PC-3 (cell line): ENCODE measurements around the gene SIPA1L3.

Experiments used
- EZH2 ChIP-seq: fragments of 300-600 bp; sonication (generic); IDR thresholded peaks from one replicate; pipeline ENCODE4 v1.6.1; 2017; ENCODE audit warnings: antibody characterized with exemption, mild to moderate bottlenecking, low read length; ENCODE audit not compliant: unreplicated experiment
- TF ChIP-seq, protein P1 (sequence below): fragments of 300-600 bp; sonication (generic); conservative IDR thresholded peaks from 2 replicates; pipeline ENCODE4 v1.5.1; 2017; ENCODE audit warnings: antibody characterized with exemption, low read depth, mild to moderate bottlenecking, low read length

- TF ChIP-seq, protein P1, sequence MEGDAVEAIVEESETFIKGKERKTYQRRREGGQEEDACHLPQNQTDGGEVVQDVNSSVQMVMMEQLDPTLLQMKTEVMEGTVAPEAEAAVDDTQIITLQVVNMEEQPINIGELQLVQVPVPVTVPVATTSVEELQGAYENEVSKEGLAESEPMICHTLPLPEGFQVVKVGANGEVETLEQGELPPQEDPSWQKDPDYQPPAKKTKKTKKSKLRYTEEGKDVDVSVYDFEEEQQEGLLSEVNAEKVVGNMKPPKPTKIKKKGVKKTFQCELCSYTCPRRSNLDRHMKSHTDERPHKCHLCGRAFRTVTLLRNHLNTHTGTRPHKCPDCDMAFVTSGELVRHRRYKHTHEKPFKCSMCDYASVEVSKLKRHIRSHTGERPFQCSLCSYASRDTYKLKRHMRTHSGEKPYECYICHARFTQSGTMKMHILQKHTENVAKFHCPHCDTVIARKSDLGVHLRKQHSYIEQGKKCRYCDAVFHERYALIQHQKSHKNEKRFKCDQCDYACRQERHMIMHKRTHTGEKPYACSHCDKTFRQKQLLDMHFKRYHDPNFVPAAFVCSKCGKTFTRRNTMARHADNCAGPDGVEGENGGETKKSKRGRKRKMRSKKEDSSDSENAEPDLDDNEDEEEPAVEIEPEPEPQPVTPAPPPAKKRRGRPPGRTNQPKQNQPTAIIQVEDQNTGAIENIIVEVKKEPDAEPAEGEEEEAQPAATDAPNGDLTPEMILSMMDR: peak; percentile 18; the same call in 1 of the 2 replicates
- no peak for TF ChIP-seq EZH2
Observed at GRCh38 chr19:37990362-37990761, 83.4 kb downstream of the SIPA1L3 start.
